Measurements from ENCODE around the gene LEMD1.

- TF ChIP-seq TAF1 (IDR thresholded peaks at IDR 0.05; ENCODE audit: borderline replicate concordance, insufficient read depth, low read length) (no peak), SIN3A (IDR thresholded peaks at IDR 0.05; ENCODE audit: borderline replicate concordance, insufficient read depth, low read length) (no peak), POLR2AphosphoS5 (IDR thresholded peaks at IDR 0.05; ENCODE audit: low read depth, low read length) (no peak), REST (IDR thresholded peaks at IDR 0.05; ENCODE audit: insufficient read depth in 1 of 2, low read depth in 2 of 2, low read length in 2 of 2) (no peak), FOXP2 (optimal IDR thresholded peaks at IDR 0.05; ENCODE audit: borderline replicate concordance, extremely low read depth, extremely low read length, insufficient read depth) (no peak)
Measured at GRCh38 chr1:205353612-205354011, 68.2 kb downstream of the LEMD1 start.
